ENCODE results near the gene DNM2. TPM values are rescaled to one million over a fixed set of nuclear protein-coding genes. Genes with fewer than 3 reads are reported as not detected.

DNM2 gene
- total RNA-seq, 1 donor from 2014 or later, result 227 TPM

GRCh38 chr19:10780368-10780767 lies 62.5 kb downstream of the DNM2 start:
- Mint-ChIP-seq H3K9me3 (ENCODE audit: unreplicated experiment) (peaks cover 10% of the 10 kb centered on the region), H3K36me3 (ENCODE audit: unreplicated experiment) (peaks cover 4% of the 10 kb centered on the region), H3K4me3 (ENCODE audit: unreplicated experiment) (no peak overlapping the region), H3K27ac (ENCODE audit: unreplicated experiment) (peak overlapping the region; percentile 23), H3K27me3 (ENCODE audit: unreplicated experiment) (peaks cover 12% of the 10 kb centered on the region), H3K4me1 (ENCODE audit: low read depth, unreplicated experiment) (peaks cover 19% of the 10 kb centered on the region)
- no peak for TF ChIP-seq CTCF (IDR thresholded peaks at IDR 0.05; ENCODE audit: partially characterized antibody, unreplicated experiment)
- DNase-seq, result no peak

GRCh38 chr19:10782795-10783194 lies 64.9 kb downstream of the DNM2 start:
- peaks cover 6% of the 10 kb centered on the region for H3K4me1 Mint-ChIP-seq (ENCODE audit: low read depth, unreplicated experiment)
- H3K27ac Mint-ChIP-seq (ENCODE audit: unreplicated experiment), result no peak overlapping the region
- peaks cover 12% of the 10 kb centered on the region for H3K9me3 Mint-ChIP-seq (ENCODE audit: unreplicated experiment)
- DNase-seq, result no peak
- TF ChIP-seq CTCF (IDR thresholded peaks at IDR 0.05; ENCODE audit: partially characterized antibody, unreplicated experiment), result no peak
- H3K27me3 Mint-ChIP-seq (ENCODE audit: unreplicated experiment), result peaks cover 15% of the 10 kb centered on the region
- H3K4me3 Mint-ChIP-seq (ENCODE audit: unreplicated experiment), result no peak overlapping the region
- H3K36me3 Mint-ChIP-seq (ENCODE audit: unreplicated experiment), result peaks cover 4% of the 10 kb centered on the region

- Mint-ChIP-seq H3K4me3 (ENCODE audit: unreplicated experiment) (no peak overlapping the region), H3K4me1 (ENCODE audit: low read depth, unreplicated experiment) (peaks cover 6% of the 10 kb centered on the region), H3K27me3 (ENCODE audit: unreplicated experiment) (peaks cover 18% of the 10 kb centered on the region), H3K27ac (ENCODE audit: unreplicated experiment) (peak overlapping the region; percentile 11), H3K36me3 (ENCODE audit: unreplicated experiment) (peaks cover 4% of the 10 kb centered on the region), H3K9me3 (ENCODE audit: unreplicated experiment) (peaks cover 12% of the 10 kb centered on the region)
- TF ChIP-seq CTCF (IDR thresholded peaks at IDR 0.05; ENCODE audit: partially characterized antibody, unreplicated experiment), result no peak
- no peak for DNase-seq
Observed at GRCh38 chr19:10784257-10784656, 66.4 kb downstream of the DNM2 start.

GRCh38 chr19:10788146-10788545 lies 70.3 kb downstream of the DNM2 start:
- no peak for DNase-seq
- Mint-ChIP-seq H3K36me3 (ENCODE audit: unreplicated experiment) (peaks cover 4% of the 10 kb centered on the region), H3K27me3 (ENCODE audit: unreplicated experiment) (peaks cover 12% of the 10 kb centered on the region), H3K4me1 (ENCODE audit: low read depth, unreplicated experiment) (no peaks in the 10 kb centered on the region), H3K4me3 (ENCODE audit: unreplicated experiment) (no peak overlapping the region), H3K27ac (ENCODE audit: unreplicated experiment) (no peak overlapping the region), H3K9me3 (ENCODE audit: unreplicated experiment) (peaks cover 11% of the 10 kb centered on the region)
- TF ChIP-seq CTCF (IDR thresholded peaks at IDR 0.05; ENCODE audit: partially characterized antibody, unreplicated experiment), result no peak

GRCh38 chr19:10789866-10790265 lies 72.0 kb downstream of the DNM2 start:
- H3K36me3 Mint-ChIP-seq (ENCODE audit: unreplicated experiment), result no peaks in the 10 kb centered on the region
- H3K9me3 Mint-ChIP-seq (ENCODE audit: unreplicated experiment), result peaks cover 9% of the 10 kb centered on the region
- no peak overlapping the region for H3K27ac Mint-ChIP-seq (ENCODE audit: unreplicated experiment)
- no peak for DNase-seq
- H3K4me1 Mint-ChIP-seq (ENCODE audit: low read depth, unreplicated experiment), result no peaks in the 10 kb centered on the region
- TF ChIP-seq CTCF (IDR thresholded peaks at IDR 0.05; ENCODE audit: partially characterized antibody, unreplicated experiment), result no peak
- H3K4me3 Mint-ChIP-seq (ENCODE audit: unreplicated experiment), result no peak overlapping the region
- H3K27me3 Mint-ChIP-seq (ENCODE audit: unreplicated experiment), result peaks cover 8% of the 10 kb centered on the region
